HG02938 (cell line): ENCODE results near the gene NCOA1.

Experiments used
- ATAC-seq: cut with Tn5 transposase; IDR thresholded peaks from one replicate; pipeline ENCODE4 v1.9.1; 2021; ENCODE audit warnings: mild to moderate bottlenecking, moderate library complexity; ENCODE audit not compliant: unreplicated experiment

Gene NCOA1

DNA sequence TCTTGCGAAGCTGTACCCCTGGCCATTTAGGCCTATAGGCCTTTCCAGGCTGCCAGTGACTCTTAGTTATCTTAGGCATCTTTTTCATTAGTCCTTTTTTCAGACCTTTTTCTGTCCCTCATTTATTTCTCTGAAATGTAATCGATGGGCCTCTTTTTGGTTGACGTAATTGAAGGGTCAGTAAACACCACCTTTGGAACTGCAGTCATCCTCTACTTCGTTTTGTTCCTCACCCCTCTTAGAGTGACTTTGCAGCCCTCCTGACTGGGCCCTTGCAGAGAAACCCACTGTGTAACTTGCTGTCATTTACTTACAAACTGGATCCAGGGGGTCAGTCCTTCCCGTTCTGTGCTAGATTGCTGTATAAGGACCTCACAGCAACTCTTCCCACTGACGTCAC, 325.4 kb downstream of the NCOA1 start:
- ATAC-seq, result no peak

DNA sequence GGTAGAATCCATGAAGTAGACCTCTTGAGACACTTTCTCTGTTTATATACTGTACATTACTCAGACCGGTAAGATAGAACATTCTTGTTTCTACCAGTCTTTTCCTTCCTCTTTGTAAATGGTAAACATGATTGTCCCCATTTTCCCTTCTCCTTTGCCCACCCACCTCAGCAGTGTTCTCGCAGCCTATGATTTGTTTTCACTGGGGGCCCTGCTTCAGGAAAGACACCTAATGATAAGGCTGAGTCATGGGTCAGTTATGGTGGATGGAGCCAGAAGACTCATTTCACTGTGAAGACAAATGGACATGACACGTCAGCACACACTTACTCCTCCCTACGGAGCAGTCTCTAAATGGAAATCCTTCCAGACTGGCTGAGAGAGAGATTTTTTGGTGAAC, 325.8 kb downstream of the NCOA1 start:
- ATAC-seq, result no peak

DNA sequence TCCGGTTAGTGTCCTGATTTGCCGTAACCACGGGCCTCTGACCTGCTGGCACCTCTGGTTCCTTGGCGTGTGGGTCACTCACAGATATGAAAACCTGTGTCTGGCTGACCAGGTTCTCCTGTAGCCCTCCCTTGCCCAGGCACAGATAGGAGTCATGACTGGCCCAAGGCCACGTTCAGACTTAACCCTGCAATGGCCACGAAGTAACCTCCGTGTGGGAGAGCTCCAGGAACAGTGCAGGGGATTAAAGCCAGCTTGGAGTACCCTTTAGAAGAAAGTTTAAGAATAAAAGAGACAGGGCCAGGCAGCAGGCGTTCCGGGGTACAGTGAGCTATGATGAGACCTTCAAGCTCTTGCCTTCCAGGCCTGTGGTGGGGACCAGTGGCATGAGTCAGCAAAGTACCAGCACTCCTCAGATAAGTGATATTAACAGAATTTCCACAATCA, 327.7 kb downstream of the NCOA1 start:
- ATAC-seq, result no peak

DNA sequence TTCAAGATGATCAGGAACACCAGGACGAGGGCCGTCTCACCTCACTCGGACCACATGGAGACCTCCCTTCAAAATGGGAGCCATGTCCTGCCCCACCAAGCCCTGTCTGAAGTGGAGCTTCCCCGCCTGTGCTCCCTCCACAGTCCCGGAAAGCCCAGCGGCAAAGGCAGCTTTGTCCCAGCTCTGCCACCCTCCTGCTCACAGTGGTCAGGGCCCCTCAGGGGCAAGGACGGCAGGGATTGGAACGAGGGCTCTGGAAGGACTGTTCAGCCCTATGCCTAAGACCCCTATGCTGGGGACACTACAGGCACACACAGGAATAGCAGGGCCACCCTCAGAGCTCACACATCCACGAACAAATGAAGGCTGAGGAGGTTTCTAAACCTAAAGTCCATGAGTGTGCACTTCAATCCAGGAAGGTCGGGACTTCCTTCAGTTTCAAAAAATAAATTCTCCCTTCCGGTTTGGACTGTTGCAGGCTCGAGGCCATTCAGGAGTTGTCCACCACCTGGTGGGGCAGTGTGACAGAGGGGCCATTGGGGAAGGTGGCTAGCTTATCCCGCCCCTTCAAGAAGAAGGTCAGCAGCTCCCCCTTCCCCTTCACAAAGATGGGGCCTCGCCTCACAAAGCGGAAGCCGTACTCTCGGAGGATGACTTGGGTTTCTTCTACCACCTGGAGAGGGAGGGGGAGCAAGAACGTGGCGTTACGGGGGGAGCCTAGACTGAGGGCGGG, 328.6 kb downstream of the NCOA1 start:
- ATAC-seq, result no peak

DNA sequence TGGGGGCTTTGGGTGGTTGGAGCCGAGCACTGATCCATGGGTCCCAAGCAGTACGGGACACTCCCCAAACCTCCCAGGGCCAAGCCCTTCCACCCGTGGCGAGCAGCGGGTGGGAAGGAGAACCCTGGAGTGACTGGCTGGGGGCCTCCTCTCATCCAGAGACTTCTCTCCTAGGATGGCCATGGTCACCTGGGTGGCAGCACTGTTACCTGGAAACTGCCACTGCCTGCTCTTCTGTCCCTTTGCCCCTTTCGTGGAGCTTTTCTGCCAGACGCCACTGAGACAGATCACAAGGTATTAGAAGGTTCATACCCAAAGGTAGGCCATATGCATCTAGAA, 329.1 kb downstream of the NCOA1 start:
- ATAC-seq, result no peak
